IMR-90 (cell line): ENCODE data around the gene HEPHL1. TPM values are rescaled to one million over a fixed set of nuclear protein-coding genes. Genes with fewer than 3 reads are reported as not detected.

Experiments used
- ATAC-seq: fragments of 200-7000 bp; cut with Tn5 transposase; 2 replicates; pipeline ENCODE4 v1.9.1; 2020; ENCODE audit warnings: low read depth, mild to moderate bottlenecking, moderate library complexity
- BruUV-seq: library from RNA; stranded (reverse); fragments of 400-500 nt; replicated peaks from 2 replicates; lab custom pipeline; 2021; lab: Mats Ljungman, UMichigan
- CTCF ChIA-PET: fragments of 300-600 bp; formaldehyde crosslinking; extraction: SDS; loops from one replicate; lab custom pipeline; 2021; ENCODE audit warnings: antibody characterized with exemption; lab: Yijun Ruan, JAX
- POLR2A ChIA-PET: fragments of 300-600 bp; sonication (Branson Sonifier 250); formaldehyde crosslinking; loops from one replicate; lab custom pipeline; 2022; ENCODE audit warnings: antibody characterized with exemption; ENCODE audit not compliant: unreplicated experiment; lab: Charles Lee
- DNase-seq: peaks from one replicate; pipeline ENCODE4 v3.0.0; 2013
- H2AFZ ChIP-seq: replicated peaks from 2 replicates; pipeline ENCODE3; 2013; ENCODE audit warnings: low read length, mild to moderate bottlenecking; ENCODE audit not compliant: poor library complexity
- H2AK5ac ChIP-seq: 2 replicates; pipeline ENCODE4 v1.6.1; 2013; ENCODE audit warnings: low read depth, low read length, inconsistent platforms
- H2AK9ac ChIP-seq: replicated peaks from 2 replicates; pipeline ENCODE3; 2013; ENCODE audit warnings: mild to moderate bottlenecking, low read depth, low read length, moderate library complexity; ENCODE audit not compliant: poor library complexity
- H2BK120ac ChIP-seq: 2 replicates; pipeline ENCODE4 v1.6.1; 2013; ENCODE audit warnings: low read depth, low read length, inconsistent platforms
- H2BK15ac ChIP-seq: 3 replicates; pipeline ENCODE4 v1.6.1; 2013; ENCODE audit warnings: low read depth, low read length, inconsistent platforms
- H2BK20ac ChIP-seq: 2 replicates; pipeline ENCODE4 v1.6.1; 2013; ENCODE audit warnings: low read depth, mild to moderate bottlenecking, inconsistent platforms, low read length, moderate library complexity
- H2BK5ac ChIP-seq: 2 replicates; pipeline ENCODE4 v1.6.1; 2013; ENCODE audit warnings: mild to moderate bottlenecking, low read depth, low read length, inconsistent platforms; ENCODE audit not compliant: poor library complexity, severe bottlenecking
- H3K14ac ChIP-seq: replicated peaks from 2 replicates; pipeline ENCODE4 v1.6.1; 2013; ENCODE audit warnings: low read depth, low read length, inconsistent platforms
- H3K18ac ChIP-seq: 2 replicates; pipeline ENCODE4 v1.6.1; 2013; ENCODE audit warnings: low read depth, low read length, control low read depth
- H3K23ac ChIP-seq: 2 replicates; pipeline ENCODE4 v1.6.1; 2013; ENCODE audit warnings: low read depth, low read length, inconsistent platforms
- H3K27ac ChIP-seq: 2 replicates; pipeline ENCODE4 v1.5.1; 2013; ENCODE audit warnings: mild to moderate bottlenecking, control low read depth, low read length; ENCODE audit not compliant: insufficient read depth
- H3K27me3 ChIP-seq: 2 replicates; pipeline ENCODE4 v1.6.1; 2013; ENCODE audit warnings: low read length; ENCODE audit not compliant: control insufficient read depth, insufficient read depth
- H3K36me3 ChIP-seq: 2 replicates; pipeline ENCODE4 v1.6.1; 2013; ENCODE audit warnings: low read length, mixed read lengths; ENCODE audit not compliant: control insufficient read depth, insufficient read depth
- H3K4ac ChIP-seq: 2 replicates; pipeline ENCODE4 v1.6.1; 2013; ENCODE audit warnings: low read depth, low read length, inconsistent platforms
- H3K4me1 ChIP-seq: 2 replicates; pipeline ENCODE4 v1.6.1; 2013; ENCODE audit warnings: low read length, mixed read lengths; ENCODE audit not compliant: control insufficient read depth, insufficient read depth
- H3K4me2 ChIP-seq: 2 replicates; pipeline ENCODE4 v1.6.1; 2013; ENCODE audit warnings: low read depth, mild to moderate bottlenecking, control low read depth, low read length, moderate library complexity
- H3K4me3 ChIP-seq: 2 replicates; pipeline ENCODE4 v1.5.1; 2013; ENCODE audit warnings: low read depth, mild to moderate bottlenecking, control low read depth, low read length, moderate library complexity; ENCODE audit not compliant: insufficient read depth
- H3K56ac ChIP-seq: 2 replicates; pipeline ENCODE4 v1.6.1; 2013; ENCODE audit warnings: low read length, inconsistent platforms; ENCODE audit not compliant: insufficient read depth; ENCODE audit errors: extremely low read depth
- H3K79me1 ChIP-seq, 2 experiments: 2 replicates each; pipeline ENCODE4 v1.6.1; 2013; ENCODE audit warnings: low read length in 2 of 2, inconsistent platforms in 1 of 2, low read depth in 1 of 2
- H3K9ac ChIP-seq: 2 replicates; pipeline ENCODE4 v1.6.1; 2013; ENCODE audit warnings: low read depth, low read length, control low read depth
- H3K9me1 ChIP-seq: 2 replicates; pipeline ENCODE4 v1.6.1; 2013; ENCODE audit warnings: low read length, inconsistent platforms; ENCODE audit not compliant: insufficient read depth
- H3K9me3 ChIP-seq: 2 replicates; pipeline ENCODE4 v1.6.1; 2013; ENCODE audit warnings: low read length; ENCODE audit not compliant: control insufficient read depth, insufficient read depth
- H4K20me1 ChIP-seq: 2 replicates; pipeline ENCODE4 v1.6.1; 2013; ENCODE audit warnings: low read length, inconsistent platforms; ENCODE audit not compliant: insufficient read depth
- H4K5ac ChIP-seq: 2 replicates; pipeline ENCODE4 v1.6.1; 2013; ENCODE audit warnings: mild to moderate bottlenecking, low read depth, low read length, control low read depth
- H4K8ac ChIP-seq, 2 experiments: 2 replicates each; pipeline ENCODE4 v1.6.1; 2013; ENCODE audit warnings: low read depth in 2 of 2, low read length in 2 of 2, control low read depth in 1 of 2, inconsistent platforms in 1 of 2
- H4K91ac ChIP-seq: 2 replicates; pipeline ENCODE4 v1.6.1; 2013; ENCODE audit warnings: low read depth, low read length, inconsistent platforms; ENCODE audit not compliant: insufficient read depth
- BHLHE40 ChIP-seq: fragments of 150-350 bp; IDR thresholded peaks from 2 replicates; pipeline ENCODE4 v1.6.1; 2016; ENCODE audit warnings: mild to moderate bottlenecking, low read depth, low read length
- CEBPB ChIP-seq: IDR thresholded peaks from 2 replicates; pipeline ENCODE4 v1.6.1; 2012; ENCODE audit warnings: low read depth, low read length, improper control_type of control experiment
- CHD1 ChIP-seq: IDR thresholded peaks from 2 replicates; pipeline ENCODE4 v1.6.1; 2012; ENCODE audit warnings: low read depth, low read length, improper control_type of control experiment
- CTCF ChIP-seq: conservative IDR thresholded peaks from 2 replicates; pipeline ENCODE4 v1.5.1; 2012; ENCODE audit warnings: mild to moderate bottlenecking, low read depth, low read length, improper control_type of control experiment
- ELK1 ChIP-seq: fragments of 150-350 bp; IDR thresholded peaks from 2 replicates; pipeline ENCODE4 v1.6.1; 2016; ENCODE audit warnings: low read depth, mild to moderate bottlenecking, low read length, moderate library complexity, borderline replicate concordance
- FOS ChIP-seq: fragments of 150-350 bp; IDR thresholded peaks from 2 replicates; pipeline ENCODE4 v1.6.1; 2016; ENCODE audit warnings: low read depth, low read length
- MAFK ChIP-seq: IDR thresholded peaks from 2 replicates; pipeline ENCODE4 v1.6.1; 2012; ENCODE audit warnings: low read depth, low read length, improper control_type of control experiment
- MAZ ChIP-seq: IDR thresholded peaks from 2 replicates; pipeline ENCODE4 v1.6.1; 2012; ENCODE audit warnings: low read depth, mild to moderate bottlenecking, low read length, improper control_type of control experiment, moderate library complexity, borderline replicate concordance
- MXI1 ChIP-seq: IDR thresholded peaks from 2 replicates; pipeline ENCODE4 v1.6.1; 2012; ENCODE audit warnings: low read depth, mild to moderate bottlenecking, low read length, moderate library complexity, borderline replicate concordance
- NFE2L2 ChIP-seq: fragments of 150-350 bp; IDR thresholded peaks from 2 replicates; pipeline ENCODE4 v1.6.1; 2016; ENCODE audit warnings: low read depth, mild to moderate bottlenecking, low read length
- POLR2A ChIP-seq: IDR thresholded peaks from 2 replicates; pipeline ENCODE4 v1.6.1; 2012; ENCODE audit warnings: mild to moderate bottlenecking, low read depth, low read length
- RAD21 ChIP-seq: IDR thresholded peaks from 2 replicates; pipeline ENCODE4 v1.6.1; 2012; ENCODE audit warnings: low read length, improper control_type of control experiment
- RCOR1 ChIP-seq: IDR thresholded peaks from 2 replicates; pipeline ENCODE4 v1.6.1; 2012; ENCODE audit warnings: mild to moderate bottlenecking, low read length, improper control_type of control experiment; ENCODE audit not compliant: insufficient replicate concordance
- RFX5 ChIP-seq: IDR thresholded peaks from 2 replicates; pipeline ENCODE4 v1.8.0; 2012; ENCODE audit warnings: low read depth, mild to moderate bottlenecking, low read length, moderate library complexity
- SMC3 ChIP-seq: fragments of 150-350 bp; IDR thresholded peaks from 2 replicates; pipeline ENCODE4 v1.6.1; 2016; ENCODE audit warnings: low read depth, mild to moderate bottlenecking, antibody characterized with exemption, low read length, moderate library complexity
- USF2 ChIP-seq: fragments of 150-350 bp; IDR thresholded peaks from 2 replicates; pipeline ENCODE4 v1.6.1; 2017; ENCODE audit warnings: mild to moderate bottlenecking, antibody characterized with exemption, low read length, low read depth
- dilution Hi-C: fragments of 300-500 bp; cut with HindIII; formaldehyde crosslinking; loops from one replicate; pipeline ENCODE4 v1.14.3; 2018; ENCODE audit warnings: low sequenced_read_pairs; ENCODE audit not compliant: unreplicated experiment
- in situ Hi-C: fragments of 300-500 bp; cut with MboI; formaldehyde crosslinking; loops from 3 replicates; pipeline ENCODE4 v1.14.3; 2019; ENCODE audit warnings: low sequenced_read_pairs, inconsistent platforms, mixed read lengths
- intact Hi-C: fragments of 100-400 bp; cut with micrococcal nuclease; formaldehyde crosslinking; loops from 2 replicates; pipeline ENCODE4 v1.10.0; 2022
- polyA plus RNA-seq, 3 experiments: library from polyadenylated mRNA; depleted of rRNA; stranded (reverse); fragments of >200 nt; gene quantifications; 2 replicates each; pipeline ENCODE4 v1.2.3, GENCODE V29; 2012; ENCODE audit warnings: low replicate concordance in 1 of 3
- total RNA-seq: library from RNA; depleted of rRNA; stranded (reverse); fragments of >200 nt; gene quantifications from 2 replicates; pipeline ENCODE4 v1.2.3, GENCODE V29; 2012

HEPHL1 gene
- total and polyA plus RNA-seq, 2 of the 4 experiments (the other 2 are of a cell fraction) = under 0.01 to 0.02 TPM

GRCh38 chr11:94100253-94100652, 79.1 kb downstream of the HEPHL1 start:
- Histone ChIP-seq H3K36me3 (no peaks in the 10 kb centered on the region), H4K5ac (no peak overlapping the region), H3K23ac (no peak overlapping the region), H3K27ac (no peak overlapping the region), H3K4me2 (no peak overlapping the region), H3K27me3 (no peaks in the 10 kb centered on the region), H2BK120ac (no peak overlapping the region), H4K20me1 (no peaks in the 10 kb centered on the region), H3K9ac (no peak overlapping the region), H3K14ac (no peak overlapping the region), H3K56ac (no peak overlapping the region), H4K8ac (no peak overlapping the region), H3K9me1 (no peaks in the 10 kb centered on the region), H3K4me3 (no peak overlapping the region), H4K91ac (no peak overlapping the region), H2BK5ac (no peak overlapping the region), H3K79me1 (no peaks in the 10 kb centered on the region), H3K4me1 (no peaks in the 10 kb centered on the region), H2BK15ac (no peak overlapping the region), H3K9me3 (no peaks in the 10 kb centered on the region), H2AK9ac (no peak overlapping the region), H3K18ac (no peak overlapping the region), H3K4ac (no peak overlapping the region), H2AK5ac (no peak overlapping the region), H2AFZ (no peak overlapping the region), H2BK20ac (no peak overlapping the region)
- DNase-seq (no peak), ATAC-seq (no peak)
- CTCF ChIA-PET = no interaction called here
- POLR2A ChIA-PET = no interaction called here
- in situ Hi-C loops = no loop called here
- intact Hi-C loops = no loop called here
- BruUV-seq = no TSS peak
- TF ChIP-seq RFX5 (no peak), RAD21 (no peak), MAFK (no peak), BHLHE40 (no peak), NFE2L2 (no peak), POLR2A (no peak), ELK1 (no peak), MXI1 (no peak), CHD1 (no peak), RCOR1 (no peak), USF2 (no peak), CTCF (no peak), FOS (no peak), SMC3 (no peak), MAZ (no peak), CEBPB (no peak)
- dilution Hi-C loops = no loop called here
